GM21390 (cell line): ENCODE results near the gene DNAJA3.

Source experiments
- ATAC-seq: cut with Tn5 transposase; IDR thresholded peaks from one replicate; pipeline ENCODE4 v1.9.1; 2021; ENCODE audit not compliant: unreplicated experiment

Gene DNAJA3

GRCh38 chr16:4472880-4473279 is 47.2 kb downstream of the DNAJA3 start:
- ATAC-seq: no peak

DNA sequence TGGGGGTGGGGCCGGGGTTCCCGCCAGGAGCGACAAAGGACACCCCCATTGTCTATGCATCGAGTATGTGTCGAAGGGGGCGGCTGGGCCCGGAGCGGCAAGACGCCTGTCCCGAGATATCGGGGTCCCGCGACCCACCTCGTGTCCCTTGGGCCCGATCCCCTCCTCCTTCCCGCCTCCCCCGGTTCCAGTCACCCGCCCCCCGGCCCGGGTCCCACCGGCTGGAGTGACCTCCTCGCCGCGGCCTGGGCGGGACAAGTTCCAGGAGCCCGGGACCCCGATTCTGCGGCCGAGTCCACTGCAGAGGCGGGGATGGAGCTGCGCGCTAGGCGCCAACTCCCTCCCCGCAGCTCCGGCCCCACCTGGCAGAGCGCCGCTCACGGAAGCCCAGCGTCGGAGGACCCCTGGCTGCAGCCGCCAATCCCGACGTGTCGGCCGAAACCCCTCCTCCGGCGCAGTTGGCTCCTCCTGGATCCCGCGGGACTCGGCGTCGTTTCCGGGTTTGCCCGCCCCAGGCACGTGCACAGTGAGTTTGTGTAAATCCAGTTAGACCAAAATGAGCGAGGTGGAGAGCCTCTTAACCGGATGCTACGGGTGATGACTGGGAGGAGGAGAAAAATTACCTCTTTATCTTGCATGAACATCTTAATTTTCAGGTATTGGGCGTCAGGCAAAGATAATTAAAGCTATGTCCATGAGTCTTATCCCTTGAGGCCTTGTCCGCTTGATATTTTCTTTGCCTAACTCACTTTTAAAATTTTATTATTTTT is 48.7 kb downstream of the DNAJA3 start, which contains the start of gene NMRAL1:
NMRAL1 (minus strand) TSS at position 434 of the 770 bp plus-strand sequence. CDS start 493 bp downstream, outside the sequence.
- peak; percentile 55 for ATAC-seq

GRCh38 chr16:4475880-4476788 is 50.5 kb downstream of the DNAJA3 start, which contains the start of gene HMOX2:
TSS of gene HMOX2 (plus strand) at chr16:4476398. CDS start at chr16:4505525, 29,127 bp downstream.
- peak; percentile 87 for ATAC-seq

- ATAC-seq: no peak
These were observed 52.3 kb downstream of the DNAJA3 start for GRCh38 chr16:4477966-4478365.

DNA sequence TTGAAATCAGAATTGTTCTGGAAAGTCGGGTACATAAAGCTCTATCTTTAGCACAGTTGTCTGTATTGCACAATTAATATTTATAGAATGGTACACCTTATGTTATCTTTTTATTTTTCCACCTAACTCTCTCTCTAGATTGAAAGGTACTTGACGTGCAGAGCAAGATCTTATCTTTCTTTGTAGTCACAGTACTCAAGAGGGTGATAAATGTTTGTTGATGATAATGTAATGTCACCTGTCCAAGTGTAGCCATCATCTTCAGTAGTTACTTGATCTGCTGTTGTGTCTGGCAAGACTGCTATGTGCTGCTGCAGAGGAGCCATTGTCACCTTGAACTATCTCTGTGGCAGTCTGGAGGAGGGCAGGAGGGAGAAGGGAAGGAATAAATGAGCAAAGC is 55.9 kb downstream of the DNAJA3 start:
- ATAC-seq: no peak

GRCh38 chr16:4481963-4482362 is 56.3 kb downstream of the DNAJA3 start:
- ATAC-seq: no peak

DNA sequence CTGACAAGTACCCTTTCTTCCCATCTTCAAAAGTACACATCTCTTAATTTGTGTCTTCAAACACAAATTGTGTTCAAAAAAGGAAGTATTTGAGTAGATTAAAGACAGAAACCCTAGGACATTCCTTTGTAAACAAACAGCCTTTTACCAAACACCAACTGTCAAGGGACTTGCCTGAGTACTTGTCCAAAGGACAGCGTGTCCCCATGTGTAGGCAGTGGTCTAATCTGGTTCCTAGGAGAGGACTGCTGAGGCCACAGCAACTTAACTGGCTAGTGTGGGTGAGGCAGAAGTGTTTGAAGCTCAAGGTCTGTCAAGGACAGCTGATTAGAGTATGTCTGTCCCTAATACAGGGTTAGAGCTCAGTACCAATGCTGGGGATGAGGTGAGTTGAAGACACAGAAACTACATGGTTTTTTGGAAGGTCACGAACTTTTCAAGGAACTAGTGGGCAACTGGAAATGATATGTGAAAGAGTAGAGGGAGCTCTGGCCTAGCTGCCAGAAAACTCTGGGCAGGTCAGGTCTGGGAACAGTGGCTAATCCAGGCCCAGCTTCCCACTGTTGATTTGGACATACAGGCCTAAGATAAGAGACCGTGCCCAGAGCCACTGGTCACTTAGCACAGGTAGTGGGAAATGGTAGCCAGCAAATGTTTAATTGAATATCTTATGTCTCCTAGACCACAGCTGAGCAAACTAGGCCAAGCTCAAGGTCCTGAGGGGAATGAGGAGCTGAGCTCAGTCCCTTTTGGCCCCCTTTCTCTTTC is 60.6 kb downstream of the DNAJA3 start:
- ATAC-seq: no peak

DNA sequence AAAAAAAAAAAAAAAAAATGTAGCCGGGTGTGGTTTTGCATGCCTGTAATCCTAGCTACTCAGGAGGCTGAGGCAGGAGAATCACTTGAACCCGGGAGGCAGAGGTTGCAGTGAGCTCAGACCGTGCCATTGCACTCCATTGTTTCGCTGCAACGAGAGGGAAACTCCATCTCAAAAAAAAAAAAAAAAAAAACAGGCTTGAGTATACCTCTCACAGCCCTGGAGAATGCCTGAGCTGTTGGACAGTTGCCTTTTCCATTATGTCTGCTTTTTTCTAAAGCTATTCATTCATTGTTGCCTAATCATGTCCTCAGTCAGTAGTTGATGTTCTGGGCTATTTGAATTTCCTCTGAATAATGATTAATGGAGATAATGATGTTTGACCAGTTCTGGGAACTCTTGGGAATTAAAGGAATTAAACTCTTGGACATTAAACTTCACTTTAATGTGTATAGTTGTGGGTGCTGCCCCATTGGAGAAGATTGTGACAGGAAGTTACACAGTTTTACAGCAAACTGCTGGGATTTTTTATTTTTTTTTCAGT is 62.4 kb downstream of the DNAJA3 start:
- no peak for ATAC-seq

GRCh38 chr16:4488499-4488967 is 62.9 kb downstream of the DNAJA3 start:
- ATAC-seq: no peak

DNA sequence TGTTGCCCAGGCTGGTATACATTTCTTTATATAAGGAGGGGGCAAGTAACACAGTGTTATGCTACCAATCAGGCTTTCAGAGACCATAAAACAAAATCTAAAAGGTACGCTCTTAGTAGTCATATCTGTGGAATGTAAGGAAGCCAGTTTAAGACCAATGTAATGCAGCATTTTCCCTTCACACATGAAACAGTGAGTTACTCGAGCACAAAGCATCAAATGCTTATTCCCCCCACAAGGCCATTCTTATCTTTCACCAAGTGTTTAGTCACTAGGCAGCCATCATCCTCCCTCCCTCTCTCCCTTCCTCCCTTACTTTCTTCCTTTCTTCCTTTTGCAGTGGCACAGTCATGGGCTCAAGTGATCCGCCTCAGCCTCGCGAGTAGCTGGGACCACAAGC is 63.4 kb downstream of the DNAJA3 start:
- no peak for ATAC-seq

- no peak for ATAC-seq
These were observed 66.2 kb downstream of the DNAJA3 start for GRCh38 chr16:4491898-4492297.

DNA sequence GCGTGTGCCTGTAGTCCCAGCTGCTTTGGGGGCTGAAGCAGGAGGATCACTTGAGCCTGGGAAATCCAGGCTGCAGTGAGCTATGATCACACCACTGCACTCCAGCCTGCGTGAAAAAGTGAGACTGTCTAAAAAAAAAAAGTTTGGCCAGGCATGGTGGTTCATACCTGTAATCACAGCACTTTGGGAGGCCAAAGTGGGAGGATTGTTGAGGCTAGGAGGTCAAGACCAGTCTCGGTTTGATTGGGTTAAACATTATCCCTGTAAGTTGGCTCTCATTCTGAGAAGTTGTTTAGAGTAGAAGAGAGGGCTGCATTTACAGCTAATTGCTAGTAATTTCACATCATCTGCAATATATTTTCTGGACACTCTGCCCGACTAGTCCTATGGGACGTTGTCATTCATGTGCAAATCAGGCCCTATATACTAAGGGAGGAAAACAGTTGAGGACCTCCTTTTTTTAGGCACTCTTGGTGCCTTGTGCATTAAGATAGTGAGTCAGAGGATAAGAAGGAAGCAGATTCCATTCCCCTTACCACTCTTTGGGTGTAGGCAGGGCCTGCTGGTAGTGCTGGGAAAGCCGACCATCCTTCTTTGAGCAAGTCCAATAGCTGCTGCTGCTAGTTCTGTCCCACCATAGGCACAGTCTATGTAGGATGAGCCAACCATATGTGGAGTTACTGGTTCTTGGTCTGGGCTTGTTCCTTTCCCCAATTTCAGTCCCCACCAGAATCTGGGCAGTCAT is 69.2 kb downstream of the DNAJA3 start:
- ATAC-seq: no peak

DNA sequence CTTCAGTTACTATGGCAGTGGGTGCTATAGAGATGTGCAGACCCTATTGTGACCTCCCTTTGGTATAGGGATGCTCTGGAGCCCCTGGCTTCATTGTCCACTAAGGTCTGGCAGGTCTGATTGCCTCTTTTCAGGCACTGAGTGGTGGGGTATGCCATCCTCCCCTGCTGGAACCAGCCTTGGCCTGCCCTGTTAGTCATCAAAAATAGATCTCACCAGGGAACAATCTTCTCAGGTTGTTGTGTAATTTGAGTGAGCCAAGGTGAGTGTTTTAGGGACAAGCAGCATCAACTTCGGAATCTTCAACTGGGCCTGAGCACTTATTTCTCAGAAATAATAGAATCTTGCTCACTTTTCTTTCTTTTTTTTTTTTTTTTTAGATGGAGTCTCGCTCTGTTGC is 70.1 kb downstream of the DNAJA3 start:
- no peak for ATAC-seq

DNA sequence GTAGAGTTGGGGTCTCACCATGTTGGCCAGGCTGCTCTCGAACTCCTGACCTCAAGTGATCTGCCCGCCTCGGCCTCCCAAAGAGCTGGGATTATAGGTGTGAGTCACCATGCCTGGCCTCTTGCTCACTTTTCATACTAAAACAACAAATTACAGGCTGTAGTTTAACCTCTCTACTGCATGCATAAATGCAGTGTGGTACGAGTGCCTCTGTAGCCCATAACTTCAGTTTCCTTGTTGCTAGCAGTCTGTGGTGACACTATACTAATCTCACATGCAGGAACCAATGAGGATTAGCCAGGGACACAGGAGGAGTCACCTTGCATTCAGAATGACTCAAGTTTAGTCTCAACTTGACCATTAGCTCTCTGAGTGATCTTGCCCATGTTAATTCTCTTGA is 70.6 kb downstream of the DNAJA3 start:
- ATAC-seq: no peak

- no peak for ATAC-seq
These were observed 73.0 kb downstream of the DNAJA3 start for GRCh38 chr16:4498546-4499195.

DNA sequence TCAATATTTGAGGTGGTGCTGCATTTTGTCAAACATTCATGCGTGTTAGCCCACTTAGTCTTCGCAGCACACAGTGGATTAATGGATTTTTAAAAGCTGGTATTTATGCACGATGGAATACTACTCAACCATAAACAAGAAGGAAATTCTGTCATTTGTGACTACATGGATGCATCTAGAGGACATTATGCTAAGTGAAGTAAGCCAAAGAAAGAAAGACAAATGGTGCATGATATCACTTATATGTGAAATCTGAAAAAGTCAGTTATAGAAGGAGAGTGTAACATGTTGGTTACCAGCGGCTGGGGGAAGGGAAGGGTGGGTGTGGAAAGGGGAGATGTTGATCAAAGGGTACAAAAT is 73.5 kb downstream of the DNAJA3 start:
- ATAC-seq: no peak

- ATAC-seq: no peak
These were observed 74.6 kb downstream of the DNAJA3 start for GRCh38 chr16:4500272-4500671.

DNA sequence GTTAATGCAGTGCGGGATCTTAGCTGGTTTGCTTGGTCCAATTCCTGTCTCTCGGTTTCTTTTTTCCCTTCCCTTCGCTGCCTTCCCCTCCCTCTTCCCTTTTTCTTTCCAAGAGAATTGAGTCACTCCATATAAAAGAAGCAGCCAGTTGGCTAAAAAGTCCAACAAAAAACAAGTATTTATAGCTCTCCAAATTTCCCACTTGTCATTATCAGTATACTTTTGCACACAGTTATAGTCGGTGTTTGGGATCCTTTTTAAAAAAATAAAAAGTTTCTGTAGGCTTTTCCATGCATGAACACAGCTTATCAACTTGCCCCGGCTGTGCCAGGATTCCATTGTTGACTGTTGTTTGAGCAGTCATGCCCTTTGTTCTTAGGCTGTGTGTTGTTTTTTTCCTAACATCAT is 75.4 kb downstream of the DNAJA3 start:
- ATAC-seq: no peak

- no peak for ATAC-seq
These were observed 79.9 kb downstream of the DNAJA3 start for GRCh38 chr16:4505356-4506147.
